Esophagus muscularis mucosa (tissue), 4 donors: ENCODE data around the gene HOXB6. TPM values are rescaled to one million over a fixed set of nuclear protein-coding genes. Genes with fewer than 3 reads are reported as not detected.

Source experiments
- DNase-seq: peaks from one replicate; pipeline ENCODE4 v3.0.0-alpha.2; 2017; ENCODE audit errors: extremely low spot score
- H3K27ac ChIP-seq, 4 donors: fragments of 200-600 bp; sonication (generic); replicated peaks in 1 of 4; 1 replicate in 3 of 4; 2 replicates in 1 of 4; pipeline ENCODE4 v1.5.1; 2016 to 2019; ENCODE audit warnings: mild to moderate bottlenecking in 1 of 4
- H3K27me3 ChIP-seq, 4 donors: fragments of 200-600 bp; sonication (generic); one replicate each; pipeline versions ENCODE4 v1.5.1 to v1.6.0; 2016 to 2019
- H3K36me3 ChIP-seq, 4 donors: fragments of 200-600 bp; sonication (generic); one replicate each; pipeline ENCODE4 v1.5.1; 2016 to 2019
- H3K4me1 ChIP-seq, 4 donors: fragments of 200-600 bp; sonication (generic); one replicate each; pipeline ENCODE4 v1.5.1; 2016 to 2019
- H3K4me3 ChIP-seq, 4 donors: fragments of 200-600 bp; sonication (generic); 1 replicate in 2 of 4; 2 replicates in 2 of 4; pipeline ENCODE4 v1.5.1; 2016 to 2019; ENCODE audit warnings: mild to moderate bottlenecking in 4 of 4, moderate library complexity in 1 of 4
- H3K9me3 ChIP-seq, 4 donors: fragments of 200-600 bp; sonication (generic); 1 replicate in 3 of 4; 2 replicates in 1 of 4; pipeline ENCODE4 v1.5.1; 2016 to 2019
- CTCF ChIP-seq, 3 experiments: fragments of 200-600 bp in 2 of 3; fragments of 450-650 bp in 1 of 3; sonication (generic) in 2 of 3; IDR thresholded peaks; one replicate each; pipeline ENCODE4 v1.5.1; 2017 to 2019; ENCODE audit warnings: antibody characterized with exemption in 3 of 3, mild to moderate bottlenecking in 2 of 3, moderate library complexity in 1 of 3
- EP300 ChIP-seq: sonication (generic); formaldehyde crosslinking; IDR thresholded peaks from one replicate; pipeline ENCODE4 v1.6.1; 2017; ENCODE audit warnings: antibody characterized with exemption
- POLR2A ChIP-seq: fragments of 450-650 bp; IDR thresholded peaks from one replicate; pipeline ENCODE4 v1.6.1; 2017; ENCODE audit warnings: antibody characterized with exemption, moderate library complexity, mild to moderate bottlenecking, low read depth
- POLR2AphosphoS5 ChIP-seq, 2 donors: sonication (generic); formaldehyde crosslinking; IDR thresholded peaks; one replicate each; pipeline ENCODE4 v1.6.1; 2017; ENCODE audit warnings: antibody characterized with exemption in 2 of 2
- WGBS: methylation state at CpG from one replicate; pipeline ENCODE4 v1.1.5; 2018; 5-methylcytosine and 5-hydroxymethylcytosine counted together
- intact Hi-C: fragments of 100-400 bp; cut with DNase I; formaldehyde crosslinking; loops from one replicate; pipeline ENCODE4 v1.15.1; 2023
- total RNA-seq, 4 donors: library from RNA; depleted of rRNA; stranded (reverse); fragments of >200 nt; gene quantifications; one replicate each; pipeline versions ENCODE4 v1.1.0 to v1.2.1, GENCODE V29; 2016

HOXB6 gene
- total RNA-seq, 4 donors from 2014 or later: 2.2 to 5.4 (median 2.9) TPM

DNA sequence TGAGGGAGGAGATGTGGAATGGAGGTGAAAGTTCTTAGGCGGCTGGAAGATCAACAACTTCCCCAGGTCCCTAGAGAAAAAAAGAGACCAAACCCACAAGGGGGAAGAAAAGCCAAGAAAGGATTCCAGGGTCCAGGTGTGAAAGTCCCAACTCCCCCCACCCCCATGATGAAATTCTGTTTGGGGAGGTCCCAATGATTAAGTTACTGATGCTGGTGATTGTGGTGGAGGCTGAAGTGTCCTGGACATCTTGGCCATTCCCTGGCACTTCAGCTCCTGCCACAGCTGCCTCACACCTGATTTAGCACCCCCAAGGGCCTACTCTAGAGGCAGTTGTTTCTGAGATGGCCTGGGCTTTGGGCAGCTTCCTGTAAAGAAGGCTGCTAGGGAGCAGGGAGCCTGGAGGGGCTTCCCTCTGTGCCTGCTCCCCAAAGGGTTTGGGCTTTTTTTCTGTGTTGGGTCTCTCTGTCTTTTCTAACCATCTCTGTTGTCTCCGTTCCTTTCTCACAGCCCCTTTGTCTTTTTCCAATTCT is 39.7 kb downstream of the HOXB6 start:
- H3K27me3 ChIP-seq: no peaks in the 10 kb centered on the region
- TF ChIP-seq POLR2AphosphoS5 (IDR thresholded peaks at IDR 0.05): no peak
- TF ChIP-seq CTCF (IDR thresholded peaks at IDR 0.05): no peak
- no peak for TF ChIP-seq POLR2A
- no peak for TF ChIP-seq EP300

GRCh38 chr17:48564188-48565021 is 40.4 kb downstream of the HOXB6 start:
- H3K27ac ChIP-seq: peak overlapping the region; percentile 91 to 97 (median 96)

More for the DNA sequence above, 39.7 kb downstream of the HOXB6 start:
- Histone ChIP-seq H3K4me3 (peak overlapping the region; percentile 59 to 76 (median 65)), H3K27ac (peak overlapping the region; percentile 91 to 97 (median 96)), H3K4me1 (peaks cover 64 to 100% (median 98%) of the 10 kb centered on the region in 4 donors), H3K36me3 (no peaks in the 10 kb centered on the region), H3K9me3 (no peaks in the 10 kb centered on the region)
- 58% methylated on average over 2 of the region's 2 CpGs for WGBS
- intact Hi-C loops: no loop called here
- DNase-seq: no peak

DNA sequence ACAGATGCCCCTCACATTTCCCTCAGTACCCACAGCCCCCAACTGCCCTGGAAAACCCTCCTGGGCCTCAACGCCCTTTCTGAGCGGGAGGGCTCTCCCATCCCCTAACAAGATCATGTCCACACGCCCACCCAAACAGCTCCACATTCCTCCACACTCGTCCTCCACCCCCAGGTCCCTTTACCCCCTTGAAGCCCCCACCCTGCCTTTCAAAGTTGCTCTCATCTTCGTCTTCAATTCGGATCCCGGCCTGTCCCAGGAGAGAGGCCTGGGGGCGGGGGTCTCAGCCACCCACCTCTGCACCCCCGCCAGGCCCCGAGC is 41.0 kb downstream of the HOXB6 start:
- TF ChIP-seq EP300 (no peak), CTCF (IDR thresholded peaks at IDR 0.05) (no peak), POLR2A (no peak), POLR2AphosphoS5 (IDR thresholded peaks at IDR 0.05) (no peak)
- Histone ChIP-seq H3K27me3 (no peaks in the 10 kb centered on the region), H3K4me3 (peak overlapping the region; percentile 59 to 76 (median 65)), H3K36me3 (no peaks in the 10 kb centered on the region), H3K27ac (peak overlapping the region; percentile 91 to 97 (median 96)), H3K4me1 (peaks cover 63 to 100% (median 98%) of the 10 kb centered on the region in 4 donors), H3K9me3 (no peaks in the 10 kb centered on the region)
- no peak for DNase-seq
- intact Hi-C loops: no loop called here
- 11% methylated on average over 7 of the region's 10 CpGs for WGBS

More at GRCh38 chr17:48564188-48565021, 40.4 kb downstream of the HOXB6 start:
- Histone ChIP-seq H3K36me3 (no peaks in the 10 kb centered on the region), H3K4me3 (peak overlapping the region; percentile 59 to 76 (median 65)), H3K27me3 (no peaks in the 10 kb centered on the region), H3K4me1 (peaks cover 63 to 100% (median 98%) of the 10 kb centered on the region in 4 donors), H3K9me3 (no peaks in the 10 kb centered on the region)
- TF ChIP-seq POLR2AphosphoS5 (IDR thresholded peaks at IDR 0.05) (peak; percentile 32 to 61), CTCF (IDR thresholded peaks at IDR 0.05) (no peak)
- no peak for DNase-seq
- intact Hi-C loops: no loop called here
- 14% methylated on average over 15 of the region's 73 CpGs for WGBS

DNA sequence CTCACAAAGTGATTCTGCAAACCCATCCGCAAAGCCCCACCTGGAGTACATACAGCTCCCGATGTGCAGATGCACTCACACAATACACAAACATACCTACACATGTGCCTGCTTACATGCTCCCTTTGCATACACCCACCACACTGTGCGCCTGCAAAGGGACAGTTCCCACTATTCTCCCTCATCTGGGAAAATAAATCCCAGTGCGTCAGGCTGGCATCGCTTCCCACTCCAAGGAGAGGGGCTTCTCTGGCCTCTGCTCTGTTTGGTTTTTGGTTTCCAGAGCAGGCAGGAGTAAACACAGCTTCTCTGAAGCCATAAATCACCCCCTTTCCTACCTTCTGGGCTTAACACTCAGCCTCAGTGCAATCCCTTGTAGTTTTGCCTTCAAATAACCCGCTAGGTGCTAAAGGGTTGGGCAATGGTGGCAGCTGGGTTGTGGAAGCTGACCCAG is 41.4 kb downstream of the HOXB6 start:
- peaks cover 67 to 100% (median 98%) of the 10 kb centered on the region in 4 donors for H3K4me1 ChIP-seq
- H3K27ac ChIP-seq: peak overlapping the region; percentile 91 to 97 (median 96)
- no peak for DNase-seq
- intact Hi-C loops: no loop called here
- 47% methylated on average over 6 of the region's 6 CpGs for WGBS
- H3K4me3 ChIP-seq: peak overlapping the region; percentile 59 to 76 (median 65)
- H3K36me3 ChIP-seq: no peaks in the 10 kb centered on the region
- no peaks in the 10 kb centered on the region for H3K27me3 ChIP-seq
- TF ChIP-seq POLR2AphosphoS5 (IDR thresholded peaks at IDR 0.05): peak in 1 of 2 donors; percentile 9
- TF ChIP-seq EP300: no peak
- no peak for TF ChIP-seq POLR2A
- no peak for TF ChIP-seq CTCF (IDR thresholded peaks at IDR 0.05)
- no peaks in the 10 kb centered on the region for H3K9me3 ChIP-seq
